GM20431 (cell line): Measurements from ENCODE around the gene PSMD1.
"Not testable (repeated sequence)": the region's sequence is repeated elsewhere in the genome, so short reads cannot be mapped to it uniquely, and the experiment has no call there.

Experiments used
- in situ Hi-C: fragments of 300-500 bp; cut with MseI, MboI; formaldehyde crosslinking; loops from one replicate; pipeline ENCODE4 v1.15.0; 2020; ENCODE audit warnings: low sequenced_read_pairs; ENCODE audit not compliant: unreplicated experiment

PSMD1 gene

DNA sequence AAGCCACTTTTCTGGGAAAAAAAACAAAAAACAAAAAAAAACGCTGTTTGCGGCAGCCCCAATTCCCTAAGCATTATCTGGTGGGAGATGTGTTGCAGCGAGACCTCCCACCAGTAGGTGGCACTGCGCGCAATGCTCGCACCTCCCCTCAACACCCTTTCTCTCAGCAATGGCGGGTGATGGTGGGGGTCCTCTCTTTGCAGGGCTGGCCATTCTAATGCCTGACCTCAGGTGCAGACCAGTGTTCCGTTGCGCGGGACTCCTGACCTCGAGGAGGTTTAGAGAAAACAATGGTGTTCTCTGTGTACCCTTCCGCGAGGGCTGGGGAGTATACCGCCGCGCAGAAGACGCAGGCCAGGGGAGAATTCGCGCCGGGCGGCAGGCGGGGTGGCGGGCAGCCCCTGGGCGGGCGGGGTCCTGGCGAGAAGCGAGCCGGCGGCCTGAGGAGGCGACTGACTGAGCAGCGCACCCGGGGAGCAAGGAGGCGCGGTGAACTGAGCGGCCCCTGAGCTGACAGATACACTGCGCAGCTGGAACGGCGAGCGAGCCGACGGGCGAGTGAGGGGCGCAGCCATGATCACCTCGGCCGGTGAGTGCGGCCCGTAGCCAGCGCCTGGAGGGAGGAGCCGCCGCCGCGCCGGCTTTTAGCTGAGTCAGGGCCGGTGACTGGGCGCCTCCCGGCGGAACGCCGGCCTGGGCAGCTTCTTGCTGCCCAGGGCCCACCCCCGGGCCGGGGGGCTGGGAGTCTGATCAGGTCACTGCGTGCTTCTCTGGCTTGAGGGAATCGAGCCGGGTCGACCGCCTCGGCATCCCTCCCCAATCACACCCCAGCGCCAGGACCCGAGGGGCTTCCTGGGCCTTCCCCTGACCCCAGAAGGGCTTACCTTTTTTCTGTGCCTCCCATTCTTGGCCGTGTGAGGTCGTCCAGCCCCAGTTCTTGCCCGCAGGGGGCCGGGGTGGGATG lies at the start of gene PSMD1:
Gene PSMD1, plus strand, starts transcription at position 415 of the 964 bp plus-strand sequence. Its CDS starts 159 bp downstream, at position 574.
- in situ Hi-C loops, result no loop called here

DNA sequence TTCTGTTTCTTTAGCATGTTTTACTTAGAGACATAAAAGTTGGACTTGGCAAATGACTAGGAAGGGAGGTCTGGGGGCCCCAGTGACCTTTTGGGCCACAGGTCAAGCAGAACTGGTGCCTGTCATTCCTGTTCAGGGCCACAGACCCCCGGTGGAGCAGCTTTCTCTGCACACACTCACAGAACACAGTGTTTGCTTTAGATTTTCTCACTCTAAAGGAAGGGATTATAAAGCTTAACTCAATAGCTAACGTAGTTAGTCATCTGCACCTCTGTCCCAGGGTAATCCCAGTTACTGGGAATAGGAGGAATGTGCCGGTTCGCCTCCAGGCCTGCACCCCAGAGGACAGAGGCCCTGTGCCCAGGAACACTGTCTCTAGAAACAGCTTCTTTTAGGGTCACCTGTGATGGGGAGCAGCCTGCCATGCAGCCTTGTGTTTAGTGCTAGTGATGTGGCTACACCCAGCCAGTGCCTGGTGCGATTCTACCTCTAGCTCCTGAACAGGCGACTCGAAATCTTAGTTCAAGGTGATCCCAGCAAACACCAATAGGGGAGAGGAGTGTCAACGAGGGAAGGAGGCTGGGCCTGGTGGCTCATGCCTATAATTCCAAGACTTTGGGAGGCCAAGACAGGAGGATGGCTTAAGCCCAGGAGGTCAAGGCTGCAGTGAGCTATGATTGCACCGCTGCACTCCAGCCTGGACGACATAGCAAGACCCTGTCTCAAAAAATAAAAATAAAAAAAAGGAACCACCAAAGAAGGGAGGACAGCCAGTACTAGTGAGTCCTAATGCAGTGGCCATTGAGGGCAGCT lies 49.2 kb upstream of the PSMD1 start:
- in situ Hi-C loops, result no loop called here

DNA sequence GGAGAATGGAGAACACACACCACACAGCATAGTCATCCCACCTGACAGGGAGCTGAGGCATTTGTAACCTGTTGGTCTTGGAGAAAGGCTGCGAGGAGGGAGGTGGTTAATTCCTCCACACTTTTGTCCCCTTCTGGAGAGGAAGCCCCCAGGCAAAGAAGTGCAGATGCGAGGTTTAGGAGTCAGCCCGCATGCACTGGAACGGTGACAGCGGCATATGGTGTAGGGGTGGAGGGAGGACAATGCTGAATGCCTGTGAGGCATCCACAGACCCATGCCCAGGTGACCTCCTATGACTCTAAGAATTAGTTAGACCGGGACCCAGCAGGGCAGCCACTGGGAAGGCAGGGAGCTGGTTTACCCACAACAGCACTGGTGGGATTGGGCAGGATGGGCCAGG lies 48.5 kb upstream of the PSMD1 start:
- in situ Hi-C loops, result no loop called here

DNA sequence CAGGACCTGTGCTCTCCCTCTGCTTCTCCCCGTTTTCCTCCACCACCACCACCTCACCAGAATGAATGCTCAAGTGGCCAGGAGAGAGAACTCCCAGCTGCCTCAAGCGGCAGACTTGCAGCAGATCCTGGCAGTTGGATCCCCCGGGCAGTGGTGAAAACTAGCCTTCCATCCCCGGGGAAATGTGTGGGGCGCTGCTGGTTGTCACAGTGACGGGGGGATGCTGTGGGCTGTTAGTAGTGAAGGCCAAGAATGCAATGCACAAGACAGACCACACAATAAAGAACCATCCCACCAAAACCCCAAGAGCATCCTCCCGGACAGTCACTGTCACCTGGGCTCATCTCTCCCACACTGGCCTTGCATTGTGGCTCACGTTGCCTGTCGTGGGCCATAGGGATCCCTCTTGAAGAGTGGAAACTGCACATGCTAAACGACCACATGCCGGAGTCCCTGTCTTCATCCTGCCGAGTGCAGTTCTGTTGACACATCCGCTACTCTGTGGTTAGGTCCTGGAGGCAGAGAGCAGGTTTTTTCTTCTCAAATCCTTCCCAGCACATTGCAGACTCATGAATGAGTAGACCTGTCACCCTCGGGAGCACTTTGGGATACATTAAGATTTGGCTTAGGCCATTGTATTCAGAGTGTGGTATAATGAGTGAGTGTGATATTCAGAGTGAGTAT lies 47.3 kb upstream of the PSMD1 start:
- in situ Hi-C loops, result no loop called here

DNA sequence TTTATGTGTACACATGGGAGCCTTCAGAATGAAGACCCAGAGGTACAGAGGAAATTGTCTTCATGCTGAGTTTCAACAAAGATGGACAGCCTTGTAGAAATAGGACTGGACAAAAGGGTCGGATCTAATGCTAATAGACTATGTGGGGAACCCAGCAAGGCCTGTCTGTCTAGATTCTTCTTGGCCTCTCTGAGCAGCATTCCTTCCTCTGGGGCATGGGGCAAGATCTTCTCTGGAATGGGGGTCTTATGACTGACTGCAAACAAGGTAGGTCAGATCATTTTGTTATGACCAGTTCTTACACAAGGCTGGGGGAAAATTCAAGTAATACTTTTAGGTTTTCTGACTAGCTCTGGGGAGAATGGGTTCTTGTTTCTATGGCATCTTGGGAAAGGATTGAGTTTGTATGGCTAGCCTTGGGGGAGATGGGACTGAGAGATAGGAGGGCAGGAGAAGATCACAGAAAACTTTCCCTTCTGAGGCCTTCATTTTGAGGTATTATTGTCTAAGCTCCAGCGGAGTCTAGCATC lies 46.4 kb upstream of the PSMD1 start:
- in situ Hi-C loops, result no loop called here

DNA sequence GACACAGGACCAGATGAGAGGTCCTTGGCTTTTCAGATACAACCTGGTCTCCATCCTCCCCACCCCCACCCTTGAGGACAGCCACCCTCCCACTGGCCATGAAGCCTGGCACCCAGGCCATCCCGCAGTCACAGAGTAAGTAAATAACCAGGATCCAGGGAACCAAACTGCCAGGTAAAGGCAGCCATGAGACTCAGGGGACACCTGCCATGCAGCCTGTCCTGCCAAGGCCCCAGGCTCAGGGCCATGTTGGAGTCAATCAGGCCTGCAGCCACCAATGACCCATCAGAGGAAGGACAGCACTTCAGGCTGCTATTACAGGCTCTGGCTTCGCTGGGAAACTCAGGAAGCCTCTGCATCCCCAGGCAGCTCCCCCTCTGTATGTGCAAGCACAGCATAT lies 45.1 kb upstream of the PSMD1 start:
- in situ Hi-C loops, result no loop called here

DNA sequence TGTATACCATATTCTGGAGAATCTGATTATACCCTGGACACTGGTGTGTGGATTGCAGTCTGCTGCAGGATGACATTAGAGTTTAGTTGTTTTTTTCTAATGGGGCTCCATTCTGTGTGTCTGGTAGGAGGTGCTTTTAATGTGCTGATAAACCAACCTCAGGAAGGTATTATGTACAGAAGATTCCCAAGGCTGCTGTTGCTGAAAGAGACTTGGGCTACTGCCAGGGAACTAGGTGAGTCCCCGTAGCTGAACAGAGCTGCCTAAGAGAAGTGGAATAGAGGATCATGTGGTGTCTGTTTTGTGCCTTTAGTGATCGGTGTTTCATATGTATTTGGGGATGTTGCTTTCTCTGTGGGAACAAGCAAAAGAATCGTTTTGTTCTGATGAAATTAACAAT lies 44.2 kb upstream of the PSMD1 start:
- in situ Hi-C loops, result no loop called here

DNA sequence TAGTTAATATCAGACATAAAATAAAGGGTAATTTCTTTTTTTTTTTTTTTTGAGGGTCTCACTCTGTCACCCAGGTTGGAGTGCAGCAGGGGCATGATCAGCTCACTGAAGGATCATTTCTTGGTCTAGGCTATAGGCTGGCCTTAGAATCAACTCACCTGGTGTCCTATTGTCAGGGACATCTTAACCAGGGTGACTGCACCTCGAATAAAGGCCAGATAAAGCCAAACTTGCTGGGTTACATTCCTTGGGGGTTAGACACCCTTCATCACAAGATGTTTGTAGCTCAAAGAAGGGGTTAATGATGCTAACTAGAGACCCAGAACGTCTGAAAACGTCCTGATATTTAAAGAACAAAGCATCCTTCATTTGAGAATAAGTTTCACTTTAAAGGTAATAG lies 42.8 kb upstream of the PSMD1 start:
- in situ Hi-C loops, result no loop called here

DNA sequence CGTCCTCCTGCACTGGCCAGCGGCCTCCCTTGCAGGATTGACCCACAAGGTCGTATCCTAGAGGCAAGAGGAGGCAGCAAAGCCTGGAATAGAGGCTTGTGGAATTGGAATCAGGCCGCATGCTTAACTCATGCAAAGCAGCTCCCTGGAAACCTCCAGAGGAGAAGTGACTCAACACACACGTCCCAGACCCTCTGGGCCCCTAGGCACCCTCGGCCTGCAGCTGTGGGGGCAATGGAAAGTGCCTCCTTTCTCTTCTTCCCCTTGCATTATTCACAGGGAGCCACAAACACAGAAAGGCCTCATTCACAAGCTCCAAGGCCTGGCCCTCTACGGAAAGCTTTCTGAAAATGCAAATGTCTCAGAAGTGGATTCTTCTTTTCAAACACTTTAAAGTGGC lies 41.2 kb upstream of the PSMD1 start:
- in situ Hi-C loops, result no loop called here

DNA sequence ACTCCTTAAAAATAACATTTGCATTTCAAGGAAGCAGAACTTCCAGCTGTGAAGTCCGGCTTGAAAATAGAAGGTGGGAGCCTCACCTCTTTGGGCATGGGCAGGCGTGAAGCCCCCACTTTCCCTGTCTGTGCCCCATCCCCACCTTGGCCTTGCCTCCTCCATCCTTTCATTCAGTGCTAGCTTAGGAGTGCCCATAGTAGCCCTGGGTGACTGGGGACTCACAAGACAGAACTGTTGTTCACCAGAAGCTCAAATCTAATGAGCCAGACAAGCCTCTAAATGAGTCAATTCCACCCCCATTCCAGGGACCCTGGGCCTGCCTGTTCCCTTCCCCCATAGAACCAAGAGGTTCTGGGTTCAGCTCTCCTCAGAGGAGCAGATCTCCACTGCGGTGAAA lies 40.7 kb upstream of the PSMD1 start:
- in situ Hi-C loops, result no loop called here

DNA sequence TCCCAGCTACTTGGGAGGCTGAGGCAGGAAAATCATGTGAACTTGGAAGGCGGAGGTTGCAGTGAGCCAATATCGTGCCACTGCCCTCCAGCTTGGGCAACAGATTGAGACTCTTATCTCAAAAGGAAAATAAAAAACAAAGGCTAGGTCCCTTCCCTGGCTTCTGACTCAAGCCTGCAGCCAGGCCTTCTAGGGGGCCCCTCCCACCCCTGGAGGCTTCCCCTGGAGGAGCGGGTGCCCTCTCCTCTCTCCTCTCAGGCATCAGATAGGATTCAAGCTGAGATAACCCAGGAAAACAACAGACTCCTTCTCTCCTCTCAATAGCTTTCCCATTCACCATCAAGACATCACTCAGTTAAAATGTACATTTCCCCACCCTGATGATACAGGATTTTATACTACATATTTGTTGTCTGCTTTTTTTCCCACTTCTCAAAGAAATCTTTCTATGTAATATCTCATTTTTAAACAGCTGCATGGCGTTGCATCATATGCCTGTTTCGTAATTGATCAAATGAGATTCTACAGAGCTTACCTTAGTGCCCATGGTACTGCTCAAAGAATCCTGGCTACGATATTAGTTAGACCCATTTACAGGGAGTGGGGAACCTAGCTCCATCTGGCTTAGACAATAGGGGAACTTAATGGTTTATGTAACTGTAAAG lies 40.0 kb upstream of the PSMD1 start:
- in situ Hi-C loops, result no loop called here

DNA sequence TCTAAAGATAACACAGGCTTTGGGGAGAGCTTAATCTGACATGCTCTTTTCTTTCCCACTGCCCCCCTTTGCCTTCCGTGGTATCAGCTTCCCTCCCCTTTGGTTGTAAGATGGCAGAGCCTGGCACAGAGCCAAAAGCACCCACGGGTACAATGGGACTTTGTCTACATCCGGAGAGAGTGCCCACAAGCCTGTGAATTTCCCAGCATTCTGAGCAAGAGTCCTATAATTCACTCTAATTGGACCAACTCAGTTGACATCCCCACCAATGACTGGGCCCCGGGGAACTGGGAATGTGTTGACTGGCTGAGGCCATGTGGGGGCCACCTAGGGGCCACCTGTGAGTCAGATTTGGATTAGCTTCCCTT lies 39.5 kb upstream of the PSMD1 start:
- in situ Hi-C loops, result no loop called here

DNA sequence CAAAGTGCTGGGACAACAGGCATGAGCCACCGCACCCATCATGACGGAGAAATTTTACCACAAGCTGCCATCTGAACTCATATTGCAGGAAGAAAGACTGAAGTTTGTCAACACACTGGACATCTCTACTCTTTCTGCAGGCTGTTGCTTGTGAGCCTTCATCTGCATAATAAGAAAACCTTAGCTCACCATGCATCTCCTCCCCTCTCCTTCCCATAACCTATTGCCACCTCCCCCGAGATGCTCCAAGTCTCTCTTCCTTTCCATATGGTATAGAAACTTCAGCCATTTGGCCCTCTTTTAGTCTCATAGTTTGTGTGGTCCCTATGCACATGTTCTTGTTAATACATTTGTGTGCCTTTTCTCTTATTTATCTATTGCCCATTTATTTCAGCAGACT lies 38.5 kb upstream of the PSMD1 start:
- in situ Hi-C loops, result no loop called here

DNA sequence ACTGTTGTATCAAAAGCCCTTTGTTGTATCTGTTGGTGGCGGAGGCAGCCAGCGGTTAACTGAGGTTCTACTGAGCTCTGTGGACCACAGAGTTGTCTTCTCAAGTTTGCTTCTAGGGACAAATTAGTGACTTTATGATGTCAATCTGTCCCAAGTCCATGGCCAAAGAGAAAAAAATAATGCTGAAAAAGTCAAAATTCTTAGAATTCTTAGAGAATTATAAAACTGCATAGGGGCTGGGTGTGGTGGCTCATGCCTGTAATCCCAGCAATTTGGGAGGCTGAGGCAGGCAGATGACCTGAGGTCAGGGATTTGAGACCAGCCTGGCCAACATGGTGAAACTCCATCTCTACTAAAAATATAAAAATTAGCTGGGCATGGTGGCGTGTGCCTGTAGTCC lies 31.6 kb upstream of the PSMD1 start:
- in situ Hi-C loops, result not testable (repeated sequence)

DNA sequence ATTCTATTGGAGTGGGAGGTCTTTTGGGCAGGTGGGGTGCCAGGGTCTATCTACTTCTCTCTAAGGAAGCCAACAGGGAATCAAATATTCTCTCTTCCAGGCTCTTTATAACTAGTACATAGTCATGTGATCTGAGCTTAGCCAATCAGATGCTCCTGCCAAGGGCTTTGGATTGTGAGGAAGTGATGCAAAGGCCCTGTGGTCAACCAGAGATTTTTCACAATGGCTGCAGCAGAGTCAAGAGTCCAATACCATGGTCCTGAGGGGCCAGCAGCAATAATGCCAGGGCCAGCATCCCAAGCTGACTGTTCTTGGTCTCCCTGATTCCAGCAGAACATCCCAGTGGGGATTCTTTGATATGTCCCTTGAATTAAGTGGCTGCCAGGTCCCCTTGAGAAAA lies 27.8 kb upstream of the PSMD1 start:
- in situ Hi-C loops, result no loop called here

DNA sequence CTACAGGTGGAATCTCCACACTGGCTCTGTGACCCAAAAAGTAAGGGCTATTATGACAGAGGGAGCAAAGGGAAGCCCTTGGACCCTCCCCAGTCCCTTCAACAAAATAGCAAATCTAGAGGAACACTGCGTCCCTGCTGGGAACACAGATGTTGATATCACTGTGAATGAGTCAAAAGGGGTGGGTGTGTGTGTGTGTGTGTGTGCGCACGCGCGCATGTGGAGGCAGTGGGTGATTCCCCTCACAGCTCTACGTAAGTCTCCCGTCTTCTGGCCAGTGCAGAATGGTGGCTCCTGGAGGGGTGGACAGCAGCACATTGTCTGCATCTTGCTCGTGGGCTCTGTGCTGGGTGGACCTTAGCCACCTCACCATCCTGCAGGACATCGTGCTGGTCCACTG lies 27.1 kb upstream of the PSMD1 start:
- in situ Hi-C loops, result no loop called here

DNA sequence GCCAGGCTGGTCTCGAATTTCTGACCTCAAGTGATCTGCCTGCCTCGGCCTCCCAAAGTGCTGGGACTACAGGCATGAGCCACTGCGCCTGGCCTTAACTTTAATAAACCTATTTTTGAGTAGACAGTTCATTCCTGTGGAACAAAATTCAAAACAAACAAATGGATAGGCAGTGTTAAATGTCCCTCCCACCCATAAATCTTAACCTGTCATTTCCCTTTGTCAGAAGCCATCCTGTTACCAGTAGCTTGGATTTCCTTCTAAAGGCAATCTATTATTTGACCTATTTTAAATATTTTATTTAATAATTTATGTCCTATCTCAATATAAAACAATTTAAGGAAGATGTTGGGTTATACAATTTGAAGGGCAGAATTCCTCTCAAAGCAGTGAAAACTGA lies 25.9 kb upstream of the PSMD1 start:
- in situ Hi-C loops, result no loop called here

DNA sequence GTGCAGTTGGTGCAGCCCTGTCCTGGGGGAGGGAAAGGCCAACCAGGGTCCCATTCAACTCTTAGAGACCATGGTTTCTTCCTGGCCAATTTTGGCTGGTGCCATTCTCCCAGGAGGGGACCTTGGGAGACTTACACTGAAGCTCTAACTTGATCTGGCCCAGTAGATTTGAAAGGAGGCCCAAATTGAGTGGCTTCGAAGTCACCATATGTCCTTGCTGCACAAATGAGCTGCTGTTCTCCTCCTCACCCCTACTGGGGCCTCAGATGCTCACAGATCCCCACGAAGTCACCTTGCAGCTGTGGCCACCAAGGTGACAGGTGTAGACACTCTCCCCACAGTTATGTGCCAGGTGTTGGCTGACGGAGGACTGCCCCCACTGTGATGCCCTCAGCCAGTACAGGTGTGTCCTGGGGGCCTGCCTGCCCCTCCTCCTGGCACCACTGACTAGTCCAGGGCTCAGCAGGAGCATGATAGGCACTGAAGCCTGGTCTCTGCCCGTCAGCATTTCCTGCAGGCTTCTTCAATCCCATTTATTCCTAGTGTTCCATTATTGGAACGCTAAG lies 24.0 kb upstream of the PSMD1 start:
- in situ Hi-C loops, result no loop called here
